ENCODE results near the gene SEMA4C.

The SEMA4C gene

GRCh38 chr2:96832754-96833507 lies 36.9 kb downstream of the SEMA4C start:
- no peak for TF ChIP-seq CTCF (IDR thresholded peaks at IDR 0.05; ENCODE audit: low read depth, low read length, missing control alignments)
- no peak overlapping the region for H3K4me3 ChIP-seq (replicated peaks; ENCODE audit: low read depth, low read length)
- DNase-seq (ENCODE audit: extremely low read depth, low read depth), result no peak

DNA sequence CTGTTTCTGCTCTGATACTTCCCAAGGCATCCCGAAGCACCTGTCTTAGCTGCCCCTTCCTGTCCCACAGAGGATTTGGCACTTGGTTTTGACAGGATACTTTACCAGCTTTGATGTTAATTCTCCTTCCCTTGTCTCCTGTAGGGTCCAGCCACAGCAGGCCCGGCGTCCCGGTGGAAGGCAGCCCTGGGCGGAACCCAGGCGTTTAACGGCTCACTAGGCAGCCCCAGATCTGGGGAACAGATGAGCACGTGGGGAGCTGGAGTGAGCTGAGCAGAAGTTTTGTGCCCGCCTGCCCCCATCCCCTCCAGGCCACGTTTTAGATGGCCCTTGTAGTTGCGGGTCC lies 37.5 kb downstream of the SEMA4C start:
- no peak for DNase-seq (ENCODE audit: extremely low read depth, low read depth)
- TF ChIP-seq CTCF (IDR thresholded peaks at IDR 0.05; ENCODE audit: low read depth, low read length, missing control alignments), result no peak
- no peak overlapping the region for H3K4me3 ChIP-seq (replicated peaks; ENCODE audit: low read depth, low read length)

GRCh38 chr2:96831679-96832078 lies 38.2 kb downstream of the SEMA4C start:
- no peak for DNase-seq (ENCODE audit: extremely low read depth, low read depth)
- no peak for TF ChIP-seq CTCF (IDR thresholded peaks at IDR 0.05; ENCODE audit: low read depth, low read length, missing control alignments)
- no peak overlapping the region for H3K4me3 ChIP-seq (replicated peaks; ENCODE audit: low read depth, low read length)

- no peak for TF ChIP-seq CTCF (IDR thresholded peaks at IDR 0.05; ENCODE audit: low read depth, low read length, missing control alignments)
- no peak for DNase-seq (ENCODE audit: extremely low read depth, low read depth)
These were observed 39.8 kb downstream of the SEMA4C start for GRCh38 chr2:96830044-96830562.

DNA sequence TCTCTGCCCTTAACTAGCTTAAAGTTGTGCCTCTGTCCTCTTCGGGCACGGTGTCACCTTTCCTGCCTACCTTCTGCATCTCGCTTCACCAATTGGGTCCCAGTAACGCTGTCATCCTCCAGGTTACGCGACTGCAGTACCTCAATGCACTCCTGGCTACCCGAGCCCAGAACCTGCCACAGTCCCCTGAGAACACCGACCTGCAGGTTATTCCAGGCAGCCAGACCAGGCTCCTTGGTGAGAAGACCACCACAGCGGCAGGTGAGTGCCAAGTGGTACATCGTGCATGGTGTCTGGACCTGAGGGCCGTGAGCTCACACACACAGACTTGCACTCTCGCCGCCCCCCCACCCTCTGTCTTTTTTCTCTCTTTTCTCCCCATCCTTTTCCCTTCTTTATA lies 41.0 kb downstream of the SEMA4C start:
- no peak for TF ChIP-seq CTCF (IDR thresholded peaks at IDR 0.05; ENCODE audit: low read depth, low read length, missing control alignments)
- no peak for DNase-seq (ENCODE audit: extremely low read depth, low read depth)
- no peak overlapping the region for H3K4me3 ChIP-seq (replicated peaks; ENCODE audit: low read depth, low read length)

More at GRCh38 chr2:96830044-96830562, 39.8 kb downstream of the SEMA4C start:
- H3K4me3 ChIP-seq (replicated peaks; ENCODE audit: low read depth, low read length), result no peak overlapping the region

DNA sequence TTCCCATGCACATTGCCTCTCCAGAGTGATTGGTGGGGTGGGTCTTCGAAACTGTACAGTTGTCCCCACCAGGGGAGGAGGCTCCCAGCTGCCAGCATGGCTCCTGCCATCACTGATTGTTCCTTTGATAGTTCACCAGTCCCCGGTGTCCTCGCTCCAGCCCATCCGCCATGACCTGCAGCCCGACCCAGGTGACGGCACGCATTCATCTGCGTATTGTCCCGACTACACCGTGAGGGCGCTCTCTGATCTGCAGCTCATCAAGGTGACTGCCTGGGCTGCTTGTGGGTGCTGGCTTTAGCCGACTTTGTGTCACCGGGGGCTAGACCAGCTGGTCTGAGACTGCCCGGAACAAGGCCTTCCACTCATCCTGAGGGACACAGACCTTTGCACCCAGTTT lies 41.4 kb downstream of the SEMA4C start:
- TF ChIP-seq CTCF (IDR thresholded peaks at IDR 0.05; ENCODE audit: low read depth, low read length, missing control alignments), result no peak
- H3K4me3 ChIP-seq (replicated peaks; ENCODE audit: low read depth, low read length), result no peak overlapping the region
- no peak for DNase-seq (ENCODE audit: extremely low read depth, low read depth)

Measured in HFF-Myc (cell line).